ENCODE measurements around the gene ULK2.

ULK2 gene

DNA sequence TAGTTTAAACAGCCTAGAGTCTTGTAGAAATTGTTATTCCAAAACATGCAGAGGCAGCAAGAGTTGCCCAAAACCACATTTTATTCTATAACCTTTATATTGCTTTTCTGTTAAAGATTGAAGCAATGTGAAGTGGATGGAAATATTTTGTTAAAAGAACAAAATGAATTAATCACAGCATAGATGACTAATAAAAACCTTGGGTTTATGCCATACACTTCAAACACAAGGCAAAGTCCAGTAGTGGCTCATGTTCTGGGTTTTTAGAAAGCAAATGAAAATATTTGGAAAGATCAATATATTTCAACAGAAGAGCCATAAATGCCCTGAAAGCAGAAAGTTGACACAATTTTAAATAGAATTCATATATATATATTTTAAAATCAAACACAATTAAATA, 36.7 kb upstream of the ULK2 start:
- CTCF ChIA-PET: interaction anchor here (0.6 to 1.0 kb wide), 2 partner anchors 10 to 213 kb away, joined by 3 read pairs; no protein-coding TSS in a partner anchor
- Histone ChIP-seq H3K9me3 (ENCODE audit: control insufficient read depth, insufficient read depth, low read depth, low read length) (no peaks in the 10 kb centered on the region), H3K27ac (ENCODE audit: extremely low read depth, low read depth, low read length) (no peak overlapping the region), H3K36me3 (ENCODE audit: control insufficient read depth in 2 of 2, insufficient read depth in 1 of 2, low read length in 2 of 2) (peaks cover 60 to 87% of the 10 kb centered on the region in 2 experiments), H3K4me3 (ENCODE audit: low read depth, low read length) (no peak overlapping the region), H3K4me1 (ENCODE audit: control insufficient read depth, insufficient read depth, low read length) (no peaks in the 10 kb centered on the region)
- TF ChIP-seq RBAK (tag by site-specific recombination; IDR thresholded peaks at IDR 0.05) (no peak), ZNF354C (tag by site-specific recombination; IDR thresholded peaks at IDR 0.05; ENCODE audit: borderline replicate concordance, low read depth) (no peak), ZNF2 (tag by site-specific recombination; IDR thresholded peaks at IDR 0.05) (no peak)
- POLR2A ChIA-PET: no interaction called here

DNA sequence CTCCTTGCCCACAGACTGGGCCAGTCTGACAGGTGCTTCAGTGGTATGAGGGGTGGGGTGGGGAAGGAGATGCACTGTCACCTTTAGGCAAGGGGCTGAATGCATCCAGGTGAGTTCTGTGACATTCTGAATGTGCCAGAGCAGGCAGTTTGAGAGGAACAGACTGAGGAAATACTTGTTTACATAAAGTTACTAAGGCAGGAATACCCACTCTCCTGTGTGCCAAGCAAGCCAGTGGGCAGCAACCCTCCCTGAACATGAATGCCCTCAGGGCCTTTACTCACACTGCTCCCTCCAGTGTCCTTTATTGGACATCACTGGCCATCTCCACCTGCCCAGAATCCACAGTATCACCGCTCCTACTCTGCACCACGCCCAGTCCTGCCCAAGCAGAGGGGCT, 33.1 kb upstream of the ULK2 start:
- peaks cover 34 to 54% of the 10 kb centered on the region in 2 experiments for H3K36me3 ChIP-seq (ENCODE audit: control insufficient read depth in 2 of 2, insufficient read depth in 1 of 2, low read length in 2 of 2)
- ChIA-PET POLR2A (no interaction called here), CTCF (interaction anchor here (0.5 to 0.7 kb wide), 2 partner anchors 41 to 70 kb away, joined by 4 read pairs; no protein-coding TSS in a partner anchor)
- no peaks in the 10 kb centered on the region for H3K9me3 ChIP-seq (ENCODE audit: control insufficient read depth, insufficient read depth, low read depth, low read length)
- H3K4me1 ChIP-seq (ENCODE audit: control insufficient read depth, insufficient read depth, low read length): no peaks in the 10 kb centered on the region
- no peak overlapping the region for H3K27ac ChIP-seq (ENCODE audit: extremely low read depth, low read depth, low read length)
- TF ChIP-seq, protein P1, sequence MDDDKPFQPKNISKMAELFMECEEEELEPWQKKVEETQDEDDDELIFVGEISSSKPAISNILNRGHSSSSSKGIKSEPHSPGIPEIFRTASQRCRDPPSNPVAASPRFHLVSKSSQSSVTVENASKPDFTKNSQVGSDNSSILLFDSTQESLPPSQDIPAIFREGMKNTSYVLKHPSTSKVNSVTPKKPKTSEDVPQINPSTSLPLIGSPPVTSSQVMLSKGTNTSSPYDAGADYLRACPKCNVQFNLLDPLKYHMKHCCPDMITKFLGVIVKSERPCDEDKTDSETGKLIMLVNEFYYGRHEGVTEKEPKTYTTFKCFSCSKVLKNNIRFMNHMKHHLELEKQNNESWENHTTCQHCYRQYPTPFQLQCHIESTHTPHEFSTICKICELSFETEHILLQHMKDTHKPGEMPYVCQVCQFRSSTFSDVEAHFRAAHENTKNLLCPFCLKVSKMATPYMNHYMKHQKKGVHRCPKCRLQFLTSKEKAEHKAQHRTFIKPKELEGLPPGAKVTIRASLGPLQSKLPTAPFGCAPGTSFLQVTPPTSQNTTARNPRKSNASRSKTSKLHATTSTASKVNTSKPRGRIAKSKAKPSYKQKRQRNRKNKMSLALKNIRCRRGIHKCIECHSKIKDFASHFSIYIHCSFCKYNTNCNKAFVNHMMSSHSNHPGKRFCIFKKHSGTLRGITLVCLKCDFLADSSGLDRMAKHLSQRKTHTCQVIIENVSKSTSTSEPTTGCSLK (tag by site-specific recombination; IDR thresholded peaks at IDR 0.05): no peak
- no peak for TF ChIP-seq ZNF792 (tag by site-specific recombination; IDR thresholded peaks at IDR 0.05)
- no peak overlapping the region for H3K4me3 ChIP-seq (ENCODE audit: low read depth, low read length)

DNA sequence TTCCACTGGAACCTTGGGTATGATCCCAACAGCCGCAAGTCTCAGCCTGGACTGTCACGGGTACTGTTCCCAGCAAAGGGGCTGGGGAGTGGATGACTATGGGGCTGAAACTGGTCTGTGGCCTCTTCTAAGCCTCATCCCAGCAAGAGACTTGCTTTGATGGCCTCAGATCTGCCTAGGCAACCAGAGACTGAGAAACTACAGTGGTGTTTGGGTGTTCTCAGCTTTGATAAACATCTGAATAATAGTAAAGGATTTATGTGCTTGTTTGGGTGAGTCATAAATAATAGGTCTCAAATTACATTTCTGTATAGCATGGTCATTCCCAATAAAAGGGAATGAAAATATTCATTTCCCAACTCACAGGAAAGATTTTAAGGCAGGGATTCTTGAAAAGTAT, 30.2 kb upstream of the ULK2 start:
- POLR2A ChIA-PET: no interaction called here

DNA sequence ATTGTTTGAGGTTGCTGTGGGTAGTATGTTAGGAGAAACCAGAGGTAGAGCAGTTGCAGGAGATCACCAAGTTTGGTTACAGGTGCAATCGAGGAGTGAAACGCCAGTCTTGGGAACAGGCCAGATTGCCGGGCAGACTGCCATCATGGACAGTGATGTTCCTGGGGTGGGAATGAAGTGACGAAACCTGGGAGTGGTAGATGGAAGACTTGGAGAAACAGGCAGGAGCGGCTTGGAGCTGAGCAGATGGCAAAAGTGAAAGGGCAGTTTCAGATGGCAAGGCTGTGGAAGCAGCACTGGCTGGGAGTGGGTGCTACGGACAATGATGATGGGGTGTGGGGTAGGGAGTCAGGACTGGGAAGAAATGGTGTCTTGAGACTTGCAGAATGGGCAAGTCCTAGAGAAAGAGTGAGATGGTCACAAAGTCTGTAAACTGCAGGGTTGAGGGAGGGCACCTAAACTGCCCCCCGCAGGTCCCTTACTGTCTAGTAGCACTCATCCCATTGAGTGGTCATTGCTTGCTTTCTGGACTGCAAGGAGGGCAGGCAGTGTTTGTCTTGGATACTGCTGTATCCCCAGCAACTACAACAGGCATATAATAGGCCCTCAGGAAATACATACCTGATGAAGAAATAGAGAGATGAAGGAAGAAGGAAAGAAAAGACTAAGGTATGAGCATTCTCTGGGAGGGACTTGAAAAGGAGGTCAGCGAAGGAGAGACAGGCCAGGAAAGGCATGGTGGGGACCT, 29.5 kb upstream of the ULK2 start:
- H3K4me3 ChIP-seq (ENCODE audit: low read depth, low read length): no peak overlapping the region
- H3K27ac ChIP-seq (ENCODE audit: extremely low read depth, low read depth, low read length): 0 out of 2 replicates have a peak overlapping the region, but pooled peaks have one; percentile 24
- H3K36me3 ChIP-seq (ENCODE audit: control insufficient read depth in 2 of 2, insufficient read depth in 1 of 2, low read length in 2 of 2): peaks cover 6 to 27% of the 10 kb centered on the region in 2 experiments; a peak in 2 of 3 replicates
- peak; percentile 54 for TF ChIP-seq ZNF600 (tag by site-specific recombination; IDR thresholded peaks at IDR 0.05)
- TF ChIP-seq ZNF133 (tag by site-specific recombination; IDR thresholded peaks at IDR 0.05): peak; percentile 76; the same call in 1 of the 2 replicates
- TF ChIP-seq HOXD13 (CRISPR knock-in tag; IDR thresholded peaks at IDR 0.05; ENCODE audit: borderline replicate concordance): 0 out of 2 replicates have a peak, but pooled peaks have one; percentile 24
- TF ChIP-seq ZNF530 (tag by site-specific recombination; IDR thresholded peaks at IDR 0.05; ENCODE audit: low read depth): no peak
- no peak for TF ChIP-seq ZNF394 (tag by site-specific recombination; IDR thresholded peaks at IDR 0.05; ENCODE audit: borderline replicate concordance)
- ChIA-PET CTCF (no interaction called here), POLR2A (no interaction called here)
- no peaks in the 10 kb centered on the region for H3K4me1 ChIP-seq (ENCODE audit: control insufficient read depth, insufficient read depth, low read length)
- H3K9me3 ChIP-seq (ENCODE audit: control insufficient read depth, insufficient read depth, low read depth, low read length): no peaks in the 10 kb centered on the region

More for the DNA sequence above, 30.2 kb upstream of the ULK2 start:
- no peaks in the 10 kb centered on the region for H3K4me1 ChIP-seq (ENCODE audit: control insufficient read depth, insufficient read depth, low read length)
- H3K27ac ChIP-seq (ENCODE audit: extremely low read depth, low read depth, low read length): no peak overlapping the region
- H3K36me3 ChIP-seq (ENCODE audit: control insufficient read depth in 2 of 2, insufficient read depth in 1 of 2, low read length in 2 of 2): peaks cover 11 to 28% of the 10 kb centered on the region in 2 experiments; a peak in 2 of 3 replicates
- TF ChIP-seq ZNF341 (tag by site-specific recombination; IDR thresholded peaks at IDR 0.05; ENCODE audit: low read depth): no peak
- TF ChIP-seq ZNF621 (tag by site-specific recombination; IDR thresholded peaks at IDR 0.05): no peak
- no peak for TF ChIP-seq SP3 (tag by site-specific recombination; IDR thresholded peaks at IDR 0.05)
- TF ChIP-seq BCL11A (tag by site-specific recombination; IDR thresholded peaks at IDR 0.05; ENCODE audit: low read depth): peak; percentile 40; the same call in 1 of the 2 replicates
- no peak for TF ChIP-seq ZNF571 (tag by site-specific recombination; IDR thresholded peaks at IDR 0.05)
- peak; percentile 15; the same call in 1 of the 2 replicates for TF ChIP-seq FEZF1 (tag by site-specific recombination; IDR thresholded peaks at IDR 0.05)
- TF ChIP-seq ZFHX2 (tag by site-specific recombination; conservative IDR thresholded peaks at IDR 0.05): no peak
- TF ChIP-seq SP7 (tag by site-specific recombination; IDR thresholded peaks at IDR 0.05): peak; percentile 79
- H3K4me3 ChIP-seq (ENCODE audit: low read depth, low read length): no peak overlapping the region
- no peaks in the 10 kb centered on the region for H3K9me3 ChIP-seq (ENCODE audit: control insufficient read depth, insufficient read depth, low read depth, low read length)
- CTCF ChIA-PET: no interaction called here
